Parathyroid adenoma (tissue), 2 donors: ENCODE measurements around the gene PAX7.

ENCODE experiments used
- H2AFZ ChIP-seq: fragments of 300-600 bp; sonication (generic); one replicate; pipeline ENCODE4 v1.7.0; 2017; ENCODE audit warnings: antibody characterized with exemption, mild to moderate bottlenecking
- H3K27ac ChIP-seq: fragments of 300-600 bp; sonication (generic); one replicate; pipeline ENCODE4 v1.7.0; 2017
- H3K27me3 ChIP-seq: fragments of 300-600 bp; sonication (generic); one replicate; pipeline ENCODE4 v1.7.0; 2017; ENCODE audit warnings: low read length; ENCODE audit not compliant: control insufficient read depth, insufficient read depth
- H3K36me3 ChIP-seq: fragments of 300-600 bp; sonication (generic); one replicate; pipeline ENCODE4 v1.7.0; 2017; ENCODE audit warnings: low read length; ENCODE audit not compliant: control insufficient read depth, insufficient read depth
- H3K4me1 ChIP-seq: fragments of 300-600 bp; sonication (generic); one replicate; pipeline ENCODE4 v1.7.0; 2017; ENCODE audit warnings: control low read depth
- H3K4me2 ChIP-seq: fragments of 300-600 bp; sonication (generic); one replicate; pipeline ENCODE4 v1.7.0; 2017; ENCODE audit warnings: low read length
- H3K4me3 ChIP-seq: fragments of 300-600 bp; sonication (generic); one replicate; pipeline ENCODE4 v1.7.0; 2017; ENCODE audit warnings: low read depth, low read length
- H3K79me2 ChIP-seq: fragments of 300-600 bp; sonication (generic); one replicate; pipeline ENCODE4 v1.7.0; 2017; ENCODE audit warnings: control low read depth
- H3K9ac ChIP-seq: fragments of 300-600 bp; sonication (generic); one replicate; pipeline ENCODE4 v1.7.0; 2017; ENCODE audit warnings: mild to moderate bottlenecking
- H3K9me3 ChIP-seq: fragments of 300-600 bp; sonication (generic); one replicate; pipeline ENCODE4 v1.7.0; 2017; ENCODE audit warnings: low read length; ENCODE audit not compliant: control insufficient read depth
- TF ChIP-seq, protein P1 (sequence below): fragments of 300-600 bp; sonication (generic); IDR thresholded peaks from one replicate; pipeline ENCODE4 v1.7.0; 2017; ENCODE audit warnings: antibody characterized with exemption, mild to moderate bottlenecking
- donor health status: primary hyperparathyroidism.

The PAX7 gene

DNA sequence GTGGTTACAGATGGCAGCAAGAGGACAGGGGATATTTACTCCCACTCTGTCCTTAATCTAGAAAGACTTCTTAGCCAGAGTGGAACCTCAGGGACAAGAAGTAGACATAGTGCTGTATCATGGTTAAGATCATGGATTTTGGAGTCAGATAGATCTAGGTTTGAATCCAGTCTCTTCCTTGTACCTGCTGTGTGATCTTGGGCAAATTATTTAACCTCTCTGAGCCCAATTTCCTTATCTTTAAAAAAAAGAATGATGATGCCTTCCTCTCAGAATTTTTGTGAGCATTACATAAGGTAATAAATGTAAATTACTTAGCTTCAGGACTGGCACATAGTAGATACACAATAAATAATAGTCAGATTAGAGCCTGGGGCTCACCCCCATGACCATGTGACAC is 150.4 kb downstream of the PAX7 start:
- no peak overlapping the region for H2AFZ ChIP-seq
- no peak overlapping the region for H3K9ac ChIP-seq
- H3K36me3 ChIP-seq = no peaks in the 10 kb centered on the region
- H3K27me3 ChIP-seq = peaks cover 4% of the 10 kb centered on the region
- H3K79me2 ChIP-seq = no peaks in the 10 kb centered on the region
- no peaks in the 10 kb centered on the region for H3K9me3 ChIP-seq
- no peak overlapping the region for H3K4me2 ChIP-seq
- H3K4me1 ChIP-seq = no peaks in the 10 kb centered on the region
- TF ChIP-seq, protein P1, sequence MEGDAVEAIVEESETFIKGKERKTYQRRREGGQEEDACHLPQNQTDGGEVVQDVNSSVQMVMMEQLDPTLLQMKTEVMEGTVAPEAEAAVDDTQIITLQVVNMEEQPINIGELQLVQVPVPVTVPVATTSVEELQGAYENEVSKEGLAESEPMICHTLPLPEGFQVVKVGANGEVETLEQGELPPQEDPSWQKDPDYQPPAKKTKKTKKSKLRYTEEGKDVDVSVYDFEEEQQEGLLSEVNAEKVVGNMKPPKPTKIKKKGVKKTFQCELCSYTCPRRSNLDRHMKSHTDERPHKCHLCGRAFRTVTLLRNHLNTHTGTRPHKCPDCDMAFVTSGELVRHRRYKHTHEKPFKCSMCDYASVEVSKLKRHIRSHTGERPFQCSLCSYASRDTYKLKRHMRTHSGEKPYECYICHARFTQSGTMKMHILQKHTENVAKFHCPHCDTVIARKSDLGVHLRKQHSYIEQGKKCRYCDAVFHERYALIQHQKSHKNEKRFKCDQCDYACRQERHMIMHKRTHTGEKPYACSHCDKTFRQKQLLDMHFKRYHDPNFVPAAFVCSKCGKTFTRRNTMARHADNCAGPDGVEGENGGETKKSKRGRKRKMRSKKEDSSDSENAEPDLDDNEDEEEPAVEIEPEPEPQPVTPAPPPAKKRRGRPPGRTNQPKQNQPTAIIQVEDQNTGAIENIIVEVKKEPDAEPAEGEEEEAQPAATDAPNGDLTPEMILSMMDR = no peak
- no peak overlapping the region for H3K27ac ChIP-seq
- H3K4me3 ChIP-seq = no peak overlapping the region

DNA sequence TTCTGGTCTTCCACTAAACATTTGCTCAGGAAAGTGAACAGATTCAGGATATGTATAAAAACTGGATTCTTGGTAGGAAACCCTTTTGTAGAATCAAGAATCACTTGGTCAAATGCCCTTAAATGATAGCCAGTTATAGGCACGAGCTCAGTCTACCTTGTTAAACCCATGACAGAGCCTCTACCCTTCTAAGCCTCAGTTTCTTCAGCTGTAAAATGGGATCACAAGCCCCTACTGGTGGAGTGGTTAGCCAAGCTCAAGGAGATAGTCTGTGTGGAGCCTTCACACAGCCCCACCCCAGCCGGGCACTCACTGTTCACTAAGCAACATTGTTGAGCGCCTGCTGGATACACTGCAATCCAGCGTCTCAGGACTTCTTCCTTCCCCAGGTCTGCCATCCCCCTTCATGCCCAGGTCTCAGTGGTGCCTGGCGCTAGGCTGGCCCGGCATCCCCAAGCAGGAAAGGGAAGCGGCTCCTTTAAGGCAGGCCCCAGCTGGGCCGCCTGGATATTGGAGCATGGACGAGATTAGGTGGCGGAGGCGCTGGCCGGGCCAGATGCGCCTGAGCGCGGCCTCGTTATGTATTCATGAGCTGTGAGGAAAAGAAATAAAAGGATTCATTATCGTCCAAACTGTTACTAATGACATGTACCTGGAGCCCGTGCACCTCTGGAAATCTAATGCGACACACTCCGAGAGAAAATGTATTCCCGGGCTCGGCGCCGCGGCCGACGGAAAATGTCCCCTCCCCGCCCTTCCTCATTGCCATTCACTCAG is 153.2 kb downstream of the PAX7 start:
- H3K9me3 ChIP-seq = no peaks in the 10 kb centered on the region
- H2AFZ ChIP-seq = no peak overlapping the region
- no peaks in the 10 kb centered on the region for H3K79me2 ChIP-seq
- H3K9ac ChIP-seq = no peak overlapping the region
- H3K4me1 ChIP-seq = no peaks in the 10 kb centered on the region
- H3K27ac ChIP-seq = no peak overlapping the region
- H3K27me3 ChIP-seq = peaks cover 4% of the 10 kb centered on the region
- TF ChIP-seq, protein P1 = no peak
- no peak overlapping the region for H3K4me3 ChIP-seq
- no peaks in the 10 kb centered on the region for H3K36me3 ChIP-seq
- no peak overlapping the region for H3K4me2 ChIP-seq

DNA sequence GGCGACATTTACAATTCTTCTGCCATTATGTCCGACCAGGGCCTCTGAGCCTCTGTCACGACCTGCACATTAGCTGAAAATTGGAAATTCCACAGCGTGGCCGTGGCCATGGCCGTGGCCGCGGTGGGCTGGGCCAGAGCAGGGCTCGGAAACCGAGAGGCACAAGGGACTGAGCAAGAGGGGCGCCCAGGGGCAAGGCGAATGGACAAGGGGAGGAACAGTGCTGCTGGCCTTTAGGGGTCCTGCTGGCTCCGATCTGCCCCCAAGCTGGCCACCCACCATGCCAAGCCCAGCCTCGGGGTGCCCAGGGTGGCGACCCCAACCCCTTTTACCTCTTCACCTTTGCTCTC is 153.8 kb downstream of the PAX7 start:
- Histone ChIP-seq H3K4me2 (no peak overlapping the region), H3K36me3 (no peaks in the 10 kb centered on the region), H3K9ac (no peak overlapping the region), H3K79me2 (no peaks in the 10 kb centered on the region), H3K4me1 (no peaks in the 10 kb centered on the region), H3K9me3 (no peaks in the 10 kb centered on the region), H3K27me3 (peaks cover 4% of the 10 kb centered on the region), H3K27ac (no peak overlapping the region), H3K4me3 (no peak overlapping the region), H2AFZ (no peak overlapping the region)
- TF ChIP-seq, protein P1 = no peak

DNA sequence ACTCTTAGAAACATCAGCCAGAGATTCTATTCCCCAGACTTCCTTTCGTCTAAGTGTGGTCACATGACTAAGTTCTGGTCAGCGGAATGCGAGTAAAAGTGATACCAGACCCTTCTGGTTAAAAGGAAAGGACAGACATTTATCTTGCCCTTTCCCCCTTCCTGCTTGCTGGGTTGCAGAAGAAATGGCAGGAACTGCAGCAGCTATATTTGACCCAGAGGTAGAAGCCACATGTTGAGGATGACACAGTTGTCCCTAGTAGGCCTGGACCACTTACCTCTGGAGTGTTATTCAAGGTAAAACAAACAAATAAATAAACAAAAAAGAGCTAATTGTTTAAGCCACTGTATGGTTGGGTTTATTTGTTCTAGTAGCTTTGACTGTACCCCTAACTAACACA is 155.5 kb downstream of the PAX7 start:
- no peak overlapping the region for H3K4me2 ChIP-seq
- H3K79me2 ChIP-seq = no peaks in the 10 kb centered on the region
- H3K27me3 ChIP-seq = peaks cover 4% of the 10 kb centered on the region
- TF ChIP-seq, protein P1 = no peak
- H3K4me3 ChIP-seq = no peak overlapping the region
- no peak overlapping the region for H3K27ac ChIP-seq
- H3K9ac ChIP-seq = no peak overlapping the region
- no peaks in the 10 kb centered on the region for H3K9me3 ChIP-seq
- H3K4me1 ChIP-seq = no peaks in the 10 kb centered on the region
- no peaks in the 10 kb centered on the region for H3K36me3 ChIP-seq
- H2AFZ ChIP-seq = no peak overlapping the region

DNA sequence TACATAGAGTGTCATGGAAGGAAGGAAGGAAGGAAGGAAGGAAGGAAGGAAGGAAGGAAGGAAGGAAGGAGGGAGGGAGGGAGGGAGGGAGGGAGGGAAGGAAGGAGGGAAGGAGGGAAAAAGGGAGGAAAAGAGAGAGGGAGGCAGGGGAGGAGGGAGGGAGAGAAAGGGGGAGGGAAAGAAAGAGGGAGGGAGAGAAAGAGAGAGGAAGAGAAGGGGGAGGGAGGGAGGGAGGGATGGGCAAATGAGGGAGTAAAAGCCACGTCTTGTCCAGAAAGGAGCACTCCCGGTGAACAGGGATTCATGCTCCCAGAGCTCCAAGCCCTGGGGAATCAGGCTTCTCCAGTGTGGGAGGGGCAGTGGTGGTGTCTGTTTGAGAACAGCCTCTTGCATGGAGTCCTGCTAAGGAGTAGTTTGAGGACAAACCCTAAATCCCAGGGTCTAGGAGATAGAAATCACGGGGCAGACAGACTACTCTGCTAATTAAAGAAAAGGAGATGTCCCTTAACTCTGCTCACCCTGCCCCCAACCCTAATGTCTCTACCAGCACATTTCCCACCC is 157.3 kb downstream of the PAX7 start:
- TF ChIP-seq, protein P1 = no peak

More for the DNA sequence above, 157.3 kb downstream of the PAX7 start:
- Histone ChIP-seq H3K4me3 (no peak overlapping the region), H3K27ac (no peak overlapping the region), H3K9me3 (no peaks in the 10 kb centered on the region), H3K79me2 (no peaks in the 10 kb centered on the region), H3K36me3 (no peaks in the 10 kb centered on the region), H3K27me3 (peaks cover 4% of the 10 kb centered on the region), H3K9ac (no peak overlapping the region), H2AFZ (no peak overlapping the region), H3K4me2 (no peak overlapping the region), H3K4me1 (no peaks in the 10 kb centered on the region)
